NCI-H2227 treated with DMSO at 0.1 percent for 48 hours (cell line): ENCODE measurements around the gene MTF1.
A peak's percentile ranks its signal among the peaks of the same experiment; 100 is the strongest.

Experiments
- DNase-seq: peaks from one replicate; lab custom pipeline; 2025; lab: John Stamatoyannopoulos, UW

Gene MTF1

GRCh38 chr1:37828410-37829074 lies 30.9 kb downstream of the MTF1 start:
- no peak for DNase-seq

- no peak for DNase-seq
Observed at GRCh38 chr1:37825506-37825905, 33.9 kb downstream of the MTF1 start.

GRCh38 chr1:37824001-37824400 lies 35.4 kb downstream of the MTF1 start:
- DNase-seq: no peak

- no peak for DNase-seq
Observed at GRCh38 chr1:37822906-37823815, 36.2 kb downstream of the MTF1 start.

- DNase-seq: no peak
Observed at GRCh38 chr1:37821481-37821880, 37.9 kb downstream of the MTF1 start.

GRCh38 chr1:37817481-37817880 lies 41.9 kb downstream of the MTF1 start:
- no peak for DNase-seq

GRCh38 chr1:37814252-37814651 lies 45.1 kb downstream of the MTF1 start:
- no peak for DNase-seq

- no peak for DNase-seq
Observed at GRCh38 chr1:37813529-37814145, 45.8 kb downstream of the MTF1 start.

GRCh38 chr1:37811027-37811655 lies 48.3 kb downstream of the MTF1 start:
- peak; percentile 82 for DNase-seq

GRCh38 chr1:37809942-37810341 lies 49.5 kb downstream of the MTF1 start:
- no peak for DNase-seq

- DNase-seq: peak; percentile 55
Observed at GRCh38 chr1:37808369-37809319, 50.7 kb downstream of the MTF1 start.

- peak; percentile 85 for DNase-seq
Observed at GRCh38 chr1:37807555-37808368, 51.6 kb downstream of the MTF1 start, which contains the start of the genes C1orf122 and YRDC. C1orf122 (plus strand) TSS chr1:37807790; CDS start chr1:37808405, 615 bp downstream. YRDC (minus strand) TSS chr1:37808208; CDS start chr1:37808180, 28 bp downstream.

GRCh38 chr1:37807220-37807554 lies 52.2 kb downstream of the MTF1 start:
- no peak for DNase-seq

GRCh38 chr1:37802439-37802838 lies 57.0 kb downstream of the MTF1 start:
- DNase-seq: no peak

- no peak for DNase-seq
Observed at GRCh38 chr1:37797750-37798345, 61.5 kb downstream of the MTF1 start.

GRCh38 chr1:37795340-37796125 lies 63.9 kb downstream of the MTF1 start:
- DNase-seq: no peak

GRCh38 chr1:37794372-37795339 lies 64.7 kb downstream of the MTF1 start:
- peak; percentile 16 for DNase-seq
